Skeletal muscle tissue (tissue), 4 donors: ENCODE data around the gene PTEN. TPM values are rescaled to one million over a fixed set of nuclear protein-coding genes. Genes with fewer than 3 reads are reported as not detected.
"Not testable (repeated sequence)": the region's sequence is repeated elsewhere in the genome, so short reads cannot be mapped to it uniquely, and the experiment has no call there.

Source experiments
- H3K27ac ChIP-seq: one replicate; pipeline ENCODE4 v1.7.0; 2013; ENCODE audit warnings: mild to moderate bottlenecking, low read depth, low read length, inconsistent platforms
- H3K27me3 ChIP-seq, 3 donors: one replicate each; pipeline ENCODE4 v1.7.0; 2013; ENCODE audit warnings: low read length in 3 of 3; ENCODE audit not compliant: control insufficient read depth in 3 of 3, insufficient read depth in 3 of 3
- H3K36me3 ChIP-seq, 3 donors: one replicate each; pipeline ENCODE4 v1.7.0; 2013; ENCODE audit warnings: low read length in 3 of 3; ENCODE audit not compliant: control insufficient read depth in 3 of 3, insufficient read depth in 3 of 3
- H3K4me1 ChIP-seq, 3 donors: one replicate each; pipeline ENCODE4 v1.7.0; 2013; ENCODE audit warnings: low read length in 3 of 3, mild to moderate bottlenecking in 3 of 3; ENCODE audit not compliant: control insufficient read depth in 3 of 3, insufficient read depth in 3 of 3
- H3K4me3 ChIP-seq, 3 donors: one replicate each; pipeline ENCODE4 v1.7.0; 2013; ENCODE audit warnings: low read length in 3 of 3
- H3K9ac ChIP-seq, 3 donors: one replicate each; pipeline ENCODE4 v1.7.0; 2013; ENCODE audit warnings: low read length in 3 of 3, mild to moderate bottlenecking in 3 of 3, moderate library complexity in 2 of 3, low read depth in 1 of 3
- H3K9me3 ChIP-seq, 3 donors: one replicate each; pipeline ENCODE4 v1.7.0; 2013; ENCODE audit warnings: low read length in 3 of 3; ENCODE audit not compliant: control insufficient read depth in 3 of 3
- total RNA-seq: library from RNA; depleted of rRNA; stranded (reverse); fragments of >200 nt; gene quantifications from one replicate; pipeline ENCODE4 v1.2.3, GENCODE V29; 2014
- donor health status: Osteomylitis.

The PTEN gene
- total RNA-seq, 1 donor from 2014 or later, result 76.2 TPM

DNA sequence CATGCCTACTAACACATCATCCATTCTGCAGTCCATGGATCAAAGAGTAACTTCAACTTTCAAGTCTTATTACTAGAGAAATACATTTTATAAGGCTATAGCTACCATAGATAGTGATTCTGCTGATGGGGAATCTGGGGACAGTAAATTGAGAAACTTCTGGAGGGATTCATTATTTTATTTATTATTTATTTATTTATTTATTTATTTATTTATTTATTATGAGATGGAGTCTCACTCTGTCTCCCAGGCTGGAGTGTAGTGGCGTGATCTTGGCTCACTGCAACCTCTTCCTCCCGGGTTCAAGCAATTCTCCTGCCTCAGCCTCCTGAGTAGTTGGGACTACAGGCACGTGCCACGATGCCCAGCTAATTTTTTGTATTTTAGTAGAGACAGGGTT, 34.4 kb upstream of the PTEN start:
- not testable (repeated sequence) for H3K36me3 ChIP-seq, H3K4me3 ChIP-seq, H3K27ac ChIP-seq, H3K9me3 ChIP-seq, H3K4me1 ChIP-seq, H3K27me3 ChIP-seq, H3K9ac ChIP-seq

DNA sequence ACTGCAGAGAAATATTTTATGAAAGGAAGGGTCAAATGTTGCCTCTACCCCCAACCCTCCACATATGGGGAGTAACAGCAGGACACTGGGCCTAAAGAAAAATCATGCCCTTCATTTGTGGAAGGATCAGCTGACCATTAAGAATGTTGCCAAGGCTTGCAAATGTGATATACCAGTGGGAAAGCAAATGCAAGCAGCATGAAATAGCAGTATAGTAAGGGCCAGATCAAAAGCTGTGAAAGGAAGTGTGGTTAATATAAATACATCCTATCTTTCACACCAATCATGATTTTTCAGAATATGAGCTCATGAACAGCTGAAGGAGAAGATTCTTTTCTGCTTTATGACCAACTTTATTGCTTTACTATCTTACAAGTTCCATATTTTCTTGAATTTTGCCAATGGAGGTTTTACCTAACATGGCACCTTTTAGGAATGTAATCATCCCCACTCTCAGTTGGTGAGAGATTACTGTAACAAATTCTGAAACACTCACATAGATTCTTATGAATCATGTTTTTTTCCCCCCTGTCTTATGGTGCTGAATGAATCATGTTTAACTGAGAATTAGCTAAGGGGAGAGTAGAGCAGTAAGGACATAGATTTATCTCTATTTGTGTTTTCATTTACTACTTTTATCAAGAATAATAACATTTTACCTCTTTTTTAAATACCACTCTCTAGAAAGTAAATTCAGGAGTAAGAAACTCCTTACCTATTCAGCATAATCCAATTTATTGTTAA, 33.3 kb upstream of the PTEN start:
- Histone ChIP-seq H3K4me3 (no peak overlapping the region), H3K27ac (no peak overlapping the region), H3K9me3 (no peaks in the 10 kb centered on the region), H3K4me1 (no peaks in the 10 kb centered on the region), H3K27me3 (no peaks in the 10 kb centered on the region), H3K36me3 (no peaks in the 10 kb centered on the region), H3K9ac (no peak overlapping the region)

DNA sequence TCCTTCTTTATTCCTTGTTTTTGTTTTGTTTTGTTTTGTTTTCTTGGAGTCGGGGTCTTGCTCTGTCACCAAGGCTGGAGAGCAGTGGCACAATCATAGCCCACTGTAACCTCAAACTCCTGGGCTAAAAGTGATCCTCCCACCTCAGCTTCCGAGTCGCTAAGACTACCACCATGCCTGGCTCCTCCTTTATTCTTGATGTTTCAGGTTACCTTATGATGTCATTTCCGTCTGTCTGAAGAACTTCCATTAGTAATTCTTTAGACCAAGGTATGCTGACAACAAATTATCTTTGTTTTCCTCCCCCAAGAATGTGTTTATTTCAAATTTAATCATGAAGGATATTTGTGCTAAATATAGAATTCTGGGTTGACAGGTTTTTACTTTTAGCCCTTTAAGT, 27.3 kb upstream of the PTEN start:
- Histone ChIP-seq H3K27ac (no peak overlapping the region), H3K9ac (no peak overlapping the region), H3K27me3 (no peaks in the 10 kb centered on the region), H3K4me1 (no peaks in the 10 kb centered on the region), H3K36me3 (no peaks in the 10 kb centered on the region), H3K4me3 (no peak overlapping the region), H3K9me3 (no peaks in the 10 kb centered on the region)

DNA sequence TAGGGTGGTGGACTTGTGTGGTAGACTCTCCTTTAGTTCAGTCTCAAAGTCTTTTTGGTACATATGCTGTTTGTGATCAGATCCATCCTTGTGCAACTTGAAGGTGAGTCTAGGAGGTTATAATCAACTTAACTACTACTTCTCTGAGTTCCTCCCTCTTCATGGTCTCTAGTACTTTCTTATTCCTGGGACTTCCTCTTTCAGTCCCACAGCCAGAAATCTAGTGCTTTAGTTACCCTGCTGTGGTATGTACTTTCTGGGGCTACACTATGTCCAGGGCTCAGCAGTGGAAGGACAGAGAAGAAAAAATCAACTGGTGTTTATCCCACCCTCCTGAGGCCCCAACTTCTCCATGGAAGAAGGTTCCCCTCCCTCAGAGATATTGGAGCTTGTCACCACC, 26.0 kb upstream of the PTEN start:
- Histone ChIP-seq H3K9me3 (no peaks in the 10 kb centered on the region), H3K27me3 (no peaks in the 10 kb centered on the region), H3K9ac (no peak overlapping the region), H3K27ac (no peak overlapping the region), H3K4me1 (no peaks in the 10 kb centered on the region), H3K36me3 (no peaks in the 10 kb centered on the region), H3K4me3 (no peak overlapping the region)

DNA sequence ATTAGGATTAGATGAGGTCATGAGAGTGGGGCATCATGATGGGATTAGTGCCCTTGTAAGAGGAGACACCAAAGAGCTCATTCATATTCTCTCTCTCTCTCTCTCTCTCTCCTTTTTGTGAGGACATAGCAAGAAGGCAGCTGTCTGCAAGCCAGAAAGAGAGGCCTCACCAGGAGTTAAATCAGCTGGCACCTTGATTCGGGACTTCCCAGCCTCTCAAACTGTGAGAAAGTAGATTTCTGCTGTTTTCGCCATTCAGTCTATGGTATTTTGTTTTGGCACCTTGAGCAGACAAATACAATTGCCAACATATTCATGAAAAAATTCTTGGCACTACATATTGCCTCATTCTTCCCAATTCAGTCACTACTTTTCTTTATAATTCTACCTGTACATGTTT, 24.8 kb upstream of the PTEN start:
- no peaks in the 10 kb centered on the region for H3K36me3 ChIP-seq
- no peak overlapping the region for H3K4me3 ChIP-seq
- H3K27ac ChIP-seq, result no peak overlapping the region
- no peaks in the 10 kb centered on the region for H3K27me3 ChIP-seq
- no peak overlapping the region for H3K9ac ChIP-seq
- no peaks in the 10 kb centered on the region for H3K9me3 ChIP-seq
- no peaks in the 10 kb centered on the region for H3K4me1 ChIP-seq

DNA sequence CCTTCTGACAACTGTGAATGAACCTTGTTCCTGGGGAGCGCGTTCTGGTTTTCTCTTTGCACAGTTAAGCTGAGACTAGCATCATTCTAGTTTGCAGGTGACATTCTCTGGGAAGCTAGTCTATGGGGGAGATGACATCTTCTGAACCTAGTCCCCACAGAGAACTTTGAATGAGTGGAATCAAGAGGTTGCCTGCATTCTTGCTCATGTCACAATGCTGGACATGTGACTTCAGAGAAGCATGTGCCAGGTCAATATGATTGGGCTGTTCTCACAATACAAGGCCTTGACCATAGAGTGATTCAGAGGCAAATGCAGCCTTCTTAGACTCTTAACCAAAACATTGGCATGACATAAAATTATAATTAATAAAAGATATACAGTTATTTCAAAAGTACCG, 22.2 kb upstream of the PTEN start:
- Histone ChIP-seq H3K27me3 (no peaks in the 10 kb centered on the region), H3K36me3 (no peaks in the 10 kb centered on the region), H3K9ac (no peak overlapping the region), H3K9me3 (no peaks in the 10 kb centered on the region), H3K4me3 (no peak overlapping the region), H3K27ac (no peak overlapping the region), H3K4me1 (no peaks in the 10 kb centered on the region)

DNA sequence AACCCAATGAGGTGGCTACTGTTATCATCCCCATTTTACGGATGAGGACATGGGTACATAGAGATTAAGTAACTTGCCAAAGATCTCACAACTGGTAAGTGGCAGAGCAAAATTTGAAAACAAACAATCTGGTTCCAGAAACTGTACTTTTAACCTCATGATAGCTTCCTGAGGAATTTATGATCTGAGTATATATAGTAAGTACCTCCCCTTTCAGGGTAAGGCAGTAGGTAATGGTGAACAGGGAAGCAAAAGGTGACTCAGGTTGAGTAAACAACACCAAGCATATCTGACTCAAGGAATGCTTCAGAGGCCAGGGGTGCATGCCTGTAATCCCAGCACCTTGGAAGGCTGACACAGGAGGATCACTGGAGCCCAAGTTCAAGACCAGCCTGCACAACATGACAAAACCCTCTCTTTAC, 21.2 kb upstream of the PTEN start:
- Histone ChIP-seq H3K9ac (no peak overlapping the region), H3K9me3 (no peaks in the 10 kb centered on the region), H3K4me1 (no peaks in the 10 kb centered on the region), H3K36me3 (no peaks in the 10 kb centered on the region), H3K27ac (no peak overlapping the region), H3K27me3 (no peaks in the 10 kb centered on the region), H3K4me3 (no peak overlapping the region)

DNA sequence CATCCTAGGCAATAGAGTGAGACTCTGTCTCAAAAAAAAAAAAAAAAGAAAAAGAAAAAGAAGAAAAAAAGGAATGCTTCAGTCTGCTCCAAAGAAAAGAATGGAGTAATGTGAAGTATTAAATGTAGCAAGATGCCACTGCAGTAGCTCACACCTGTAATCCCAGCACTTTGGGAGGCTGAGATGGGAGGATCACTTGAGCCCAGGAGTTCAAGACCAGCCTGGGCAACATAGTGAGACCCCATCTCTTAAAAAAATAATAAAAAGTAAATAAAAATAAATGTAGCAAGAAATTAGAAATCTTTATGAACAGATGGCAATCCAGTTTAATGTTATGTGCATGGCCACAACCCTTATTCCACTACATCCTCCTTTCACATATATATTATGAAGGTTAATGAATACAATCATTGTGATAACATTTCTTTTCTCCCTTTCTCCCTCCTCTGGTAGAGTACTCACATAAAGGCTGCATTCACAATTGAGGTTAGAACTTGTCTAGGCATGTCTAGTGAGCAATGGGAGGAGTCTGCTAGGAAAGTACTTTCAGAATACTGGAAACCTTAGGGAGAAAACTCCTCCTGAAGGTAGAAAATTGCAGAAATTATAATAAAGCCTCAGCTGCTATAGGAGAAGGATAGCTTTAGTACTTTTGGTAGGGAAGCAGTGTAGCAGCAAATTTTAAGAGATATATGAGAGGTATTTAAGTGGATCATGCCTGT, 20.5 kb upstream of the PTEN start:
- no peaks in the 10 kb centered on the region for H3K27me3 ChIP-seq
- H3K27ac ChIP-seq, result no peak overlapping the region
- no peak overlapping the region for H3K4me3 ChIP-seq
- no peaks in the 10 kb centered on the region for H3K9me3 ChIP-seq
- H3K36me3 ChIP-seq, result no peaks in the 10 kb centered on the region
- H3K9ac ChIP-seq, result no peak overlapping the region
- no peaks in the 10 kb centered on the region for H3K4me1 ChIP-seq

DNA sequence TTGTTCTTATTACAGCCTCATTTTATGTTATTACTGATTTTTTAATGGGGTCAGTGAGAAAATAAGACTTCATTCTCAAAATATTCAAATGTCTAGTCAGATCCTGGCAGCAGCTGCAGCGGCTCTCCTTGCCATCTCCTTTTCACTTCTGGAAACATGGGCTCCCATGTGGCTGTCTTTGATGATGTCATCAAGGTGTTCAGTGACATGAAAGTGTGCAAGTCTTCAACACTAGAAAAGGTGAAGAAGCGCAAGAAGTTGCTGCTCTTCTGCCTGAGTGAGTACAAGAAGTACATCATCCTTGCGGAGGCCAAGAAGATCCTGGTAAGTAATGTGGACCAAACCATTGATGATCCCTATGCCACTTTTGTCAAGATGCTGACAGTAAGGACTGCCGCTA, 19.7 kb upstream of the PTEN start:
- H3K27ac ChIP-seq, result no peak overlapping the region
- H3K9ac ChIP-seq, result no peak overlapping the region

DNA sequence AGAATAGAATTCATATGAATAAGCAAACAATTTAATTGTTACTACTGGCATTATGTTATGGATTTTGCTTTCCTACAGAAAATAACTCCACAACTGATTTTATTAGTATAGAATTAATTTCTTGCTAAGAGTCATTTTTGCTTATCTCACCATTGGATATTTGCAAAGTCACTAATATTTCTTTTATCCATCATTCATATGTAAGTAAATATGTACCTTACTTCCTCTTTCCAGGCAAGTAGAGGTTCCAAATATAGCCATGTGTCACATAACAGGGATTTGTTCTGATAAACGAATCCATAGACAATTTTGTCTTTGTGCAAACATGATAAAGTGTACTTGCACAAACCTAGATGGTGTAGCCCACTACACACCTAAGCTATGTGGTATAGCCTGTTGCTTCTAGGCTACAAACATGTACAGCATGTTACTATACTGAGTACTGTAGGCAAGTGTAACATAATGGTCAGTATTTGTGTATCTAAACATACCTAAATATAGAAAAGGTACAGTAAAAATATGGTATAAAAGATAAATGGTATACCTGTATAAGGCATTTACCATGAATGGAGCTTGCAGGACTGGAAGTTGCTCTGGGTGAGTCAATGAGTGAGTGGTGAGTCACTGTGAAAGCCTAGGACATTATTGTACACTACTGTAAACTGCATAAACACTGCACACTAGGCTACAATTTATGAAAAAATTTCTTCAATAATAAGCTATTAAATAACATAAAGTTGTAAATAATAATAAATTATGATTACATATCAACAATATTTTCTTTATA, 18.4 kb upstream of the PTEN start:
- H3K4me3 ChIP-seq, result no peak overlapping the region
- H3K36me3 ChIP-seq, result no peaks in the 10 kb centered on the region
- H3K4me1 ChIP-seq, result no peaks in the 10 kb centered on the region
- H3K27me3 ChIP-seq, result no peaks in the 10 kb centered on the region
- H3K9me3 ChIP-seq, result no peaks in the 10 kb centered on the region
- no peak overlapping the region for H3K27ac ChIP-seq
- H3K9ac ChIP-seq, result no peak overlapping the region

More for the DNA sequence above, 19.7 kb upstream of the PTEN start:
- no peaks in the 10 kb centered on the region for H3K36me3 ChIP-seq
- H3K4me3 ChIP-seq, result no peak overlapping the region
- no peaks in the 10 kb centered on the region for H3K27me3 ChIP-seq
- no peaks in the 10 kb centered on the region for H3K9me3 ChIP-seq
- no peaks in the 10 kb centered on the region for H3K4me1 ChIP-seq
